Retinal pigment epithelial cell (primary cell): ENCODE measurements around the gene EIF4E1B.

Source experiments
- DNase-seq: peaks from one replicate; pipeline ENCODE4 v3.0.0-alpha.2; 2010; ENCODE audit warnings: low read depth
- H3K4me3 ChIP-seq: 2 replicates; pipeline ENCODE4 v1.5.1; 2011; ENCODE audit warnings: mild to moderate bottlenecking, low read length, control low read depth, moderate library complexity
- TF ChIP-seq, protein P1 (sequence below): conservative IDR thresholded peaks from 2 replicates; pipeline ENCODE4 v1.5.1; 2011; ENCODE audit warnings: low read depth, low read length, control low read depth, inconsistent platforms

EIF4E1B gene

GRCh38 chr5:176692326-176692725, 61.9 kb downstream of the EIF4E1B start:
- DNase-seq: no peak

GRCh38 chr5:176692839-176693476, 62.5 kb downstream of the EIF4E1B start:
- DNase-seq: no peak
- no peak overlapping the region for H3K4me3 ChIP-seq
- TF ChIP-seq, protein P1, sequence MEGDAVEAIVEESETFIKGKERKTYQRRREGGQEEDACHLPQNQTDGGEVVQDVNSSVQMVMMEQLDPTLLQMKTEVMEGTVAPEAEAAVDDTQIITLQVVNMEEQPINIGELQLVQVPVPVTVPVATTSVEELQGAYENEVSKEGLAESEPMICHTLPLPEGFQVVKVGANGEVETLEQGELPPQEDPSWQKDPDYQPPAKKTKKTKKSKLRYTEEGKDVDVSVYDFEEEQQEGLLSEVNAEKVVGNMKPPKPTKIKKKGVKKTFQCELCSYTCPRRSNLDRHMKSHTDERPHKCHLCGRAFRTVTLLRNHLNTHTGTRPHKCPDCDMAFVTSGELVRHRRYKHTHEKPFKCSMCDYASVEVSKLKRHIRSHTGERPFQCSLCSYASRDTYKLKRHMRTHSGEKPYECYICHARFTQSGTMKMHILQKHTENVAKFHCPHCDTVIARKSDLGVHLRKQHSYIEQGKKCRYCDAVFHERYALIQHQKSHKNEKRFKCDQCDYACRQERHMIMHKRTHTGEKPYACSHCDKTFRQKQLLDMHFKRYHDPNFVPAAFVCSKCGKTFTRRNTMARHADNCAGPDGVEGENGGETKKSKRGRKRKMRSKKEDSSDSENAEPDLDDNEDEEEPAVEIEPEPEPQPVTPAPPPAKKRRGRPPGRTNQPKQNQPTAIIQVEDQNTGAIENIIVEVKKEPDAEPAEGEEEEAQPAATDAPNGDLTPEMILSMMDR: no peak

More at GRCh38 chr5:176692326-176692725, 61.9 kb downstream of the EIF4E1B start:
- TF ChIP-seq, protein P1: no peak
- H3K4me3 ChIP-seq: no peak overlapping the region

DNA sequence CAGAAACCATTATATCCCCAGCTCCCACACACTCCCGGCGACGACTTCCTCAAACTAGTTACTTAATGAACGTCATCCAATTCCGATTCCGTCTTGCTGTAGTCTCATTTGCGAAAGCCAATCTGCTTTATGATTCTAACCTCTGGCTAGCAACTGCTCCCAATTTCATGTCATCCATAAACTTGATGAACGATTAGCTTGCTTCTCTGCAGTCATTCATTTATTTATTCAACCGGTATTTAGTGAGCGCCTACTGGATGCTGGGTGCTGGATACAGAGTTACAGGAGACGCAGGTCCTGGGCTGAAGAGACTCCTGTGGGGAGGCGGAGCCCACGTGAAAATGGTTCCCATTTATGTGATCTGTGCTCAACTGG, 63.0 kb downstream of the EIF4E1B start:
- DNase-seq: no peak
- TF ChIP-seq, protein P1: no peak
- H3K4me3 ChIP-seq: no peak overlapping the region

- TF ChIP-seq, protein P1: no peak
- DNase-seq: no peak
- no peak overlapping the region for H3K4me3 ChIP-seq
Measured at GRCh38 chr5:176694146-176694545, 63.7 kb downstream of the EIF4E1B start.

- TF ChIP-seq, protein P1: no peak
- no peak for DNase-seq
- H3K4me3 ChIP-seq: no peak overlapping the region
Measured at GRCh38 chr5:176694631-176695030, 64.2 kb downstream of the EIF4E1B start.

DNA sequence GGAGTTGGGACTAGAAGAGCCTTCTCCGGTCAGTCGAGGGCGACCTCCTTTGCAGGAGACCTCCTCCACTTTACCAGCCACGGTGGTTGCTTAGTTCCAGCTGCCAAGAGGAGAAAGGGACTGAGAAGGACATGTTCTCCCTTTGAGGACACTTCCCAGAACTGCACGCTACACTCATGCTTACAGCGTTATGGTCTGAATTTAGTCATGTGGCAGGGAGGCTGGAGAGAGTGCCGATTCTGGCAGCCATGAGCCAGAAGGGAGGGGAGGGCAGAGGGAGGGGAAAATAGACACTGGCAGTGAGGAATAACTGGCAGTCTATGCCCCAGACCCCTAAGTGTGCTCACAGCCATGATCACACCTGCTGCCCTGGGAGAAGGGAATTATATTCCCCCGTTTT, 64.6 kb downstream of the EIF4E1B start:
- H3K4me3 ChIP-seq: no peak overlapping the region
- DNase-seq: no peak
- TF ChIP-seq, protein P1: no peak
